ENCODE data around the gene CA11.

CA11 gene

DNA sequence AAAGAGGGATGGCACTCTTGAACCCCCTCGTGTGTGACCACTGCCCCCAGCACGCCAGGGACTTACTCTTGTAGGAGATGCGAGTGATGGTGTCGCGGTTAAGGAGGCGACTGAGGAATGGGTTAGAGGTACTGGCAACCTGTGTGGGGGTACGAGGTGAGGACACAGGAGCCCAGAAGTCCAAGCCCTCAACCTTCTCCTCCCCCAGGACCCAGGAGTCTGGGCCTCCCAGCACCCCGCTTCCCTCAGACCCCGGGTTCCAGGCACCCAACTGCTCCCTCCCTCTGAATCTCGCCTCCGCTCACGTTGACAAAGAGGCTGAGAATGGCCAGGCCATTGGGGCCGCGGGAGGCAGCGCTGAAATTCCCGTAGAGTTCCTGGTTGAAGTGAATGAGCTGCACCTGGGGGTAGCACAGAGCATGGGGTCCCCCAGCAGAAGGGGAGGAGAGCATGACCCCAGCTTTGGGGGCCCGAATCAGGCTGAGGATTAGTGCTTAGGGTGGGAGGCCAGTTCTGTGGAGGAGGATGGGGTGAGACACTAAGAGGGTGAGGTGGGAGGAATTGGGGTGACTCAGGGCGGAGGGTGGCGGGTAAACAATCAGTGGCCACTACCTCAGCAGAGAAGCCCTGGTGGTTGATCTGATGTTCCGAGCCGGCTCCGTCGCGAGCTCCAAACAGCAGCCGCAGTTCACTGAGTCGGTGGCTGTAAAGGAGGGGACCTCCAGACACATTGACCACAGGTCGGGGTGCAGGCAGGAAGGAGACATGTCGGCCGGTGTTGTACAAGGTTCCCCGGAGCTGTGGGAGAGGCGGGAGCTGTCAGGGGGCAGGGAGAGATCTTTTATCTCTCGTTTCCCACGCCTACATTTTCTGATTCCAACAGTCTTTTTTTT, 6.3 kb downstream of the CA11 start:
- TF ChIP-seq, protein P1, sequence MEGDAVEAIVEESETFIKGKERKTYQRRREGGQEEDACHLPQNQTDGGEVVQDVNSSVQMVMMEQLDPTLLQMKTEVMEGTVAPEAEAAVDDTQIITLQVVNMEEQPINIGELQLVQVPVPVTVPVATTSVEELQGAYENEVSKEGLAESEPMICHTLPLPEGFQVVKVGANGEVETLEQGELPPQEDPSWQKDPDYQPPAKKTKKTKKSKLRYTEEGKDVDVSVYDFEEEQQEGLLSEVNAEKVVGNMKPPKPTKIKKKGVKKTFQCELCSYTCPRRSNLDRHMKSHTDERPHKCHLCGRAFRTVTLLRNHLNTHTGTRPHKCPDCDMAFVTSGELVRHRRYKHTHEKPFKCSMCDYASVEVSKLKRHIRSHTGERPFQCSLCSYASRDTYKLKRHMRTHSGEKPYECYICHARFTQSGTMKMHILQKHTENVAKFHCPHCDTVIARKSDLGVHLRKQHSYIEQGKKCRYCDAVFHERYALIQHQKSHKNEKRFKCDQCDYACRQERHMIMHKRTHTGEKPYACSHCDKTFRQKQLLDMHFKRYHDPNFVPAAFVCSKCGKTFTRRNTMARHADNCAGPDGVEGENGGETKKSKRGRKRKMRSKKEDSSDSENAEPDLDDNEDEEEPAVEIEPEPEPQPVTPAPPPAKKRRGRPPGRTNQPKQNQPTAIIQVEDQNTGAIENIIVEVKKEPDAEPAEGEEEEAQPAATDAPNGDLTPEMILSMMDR (IDR thresholded peaks at IDR 0.05; ENCODE audit: borderline replicate concordance, insufficient read depth, low read depth, low read length): no peak
- no peak overlapping the region for H3K4me3 ChIP-seq (ENCODE audit: low read depth, low read length)

DNA sequence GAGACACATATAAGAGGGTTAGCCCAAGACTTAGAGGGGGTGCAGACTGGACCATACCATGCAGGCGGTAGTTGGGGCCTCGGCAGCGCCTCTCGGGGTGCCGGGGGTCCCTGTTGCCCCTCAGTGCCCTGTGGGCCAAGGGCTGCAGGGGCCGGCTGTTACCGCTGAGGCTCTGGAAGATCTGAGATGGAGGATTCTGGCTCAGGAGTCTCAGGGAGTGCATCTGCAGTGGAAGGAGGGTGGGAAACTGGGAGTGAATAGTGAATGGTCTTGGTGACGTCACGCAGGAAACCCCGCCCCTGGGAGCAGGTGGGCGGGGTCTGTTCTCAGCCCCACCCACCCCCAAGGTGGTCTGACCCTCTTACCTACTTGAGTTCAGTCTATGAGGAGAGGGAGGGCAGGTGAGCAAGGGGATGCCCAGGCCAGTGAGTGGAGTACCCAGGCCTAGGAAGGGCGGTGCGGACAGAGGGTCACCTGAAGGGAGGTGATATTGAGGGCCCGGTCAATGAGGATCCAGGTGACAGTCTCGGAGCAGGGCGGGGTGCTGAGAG, 7.1 kb downstream of the CA11 start:
- peak overlapping the region; percentile 53 for H3K4me3 ChIP-seq (ENCODE audit: low read depth, low read length)
- TF ChIP-seq, protein P1 (IDR thresholded peaks at IDR 0.05; ENCODE audit: borderline replicate concordance, insufficient read depth, low read depth, low read length): no peak

DNA sequence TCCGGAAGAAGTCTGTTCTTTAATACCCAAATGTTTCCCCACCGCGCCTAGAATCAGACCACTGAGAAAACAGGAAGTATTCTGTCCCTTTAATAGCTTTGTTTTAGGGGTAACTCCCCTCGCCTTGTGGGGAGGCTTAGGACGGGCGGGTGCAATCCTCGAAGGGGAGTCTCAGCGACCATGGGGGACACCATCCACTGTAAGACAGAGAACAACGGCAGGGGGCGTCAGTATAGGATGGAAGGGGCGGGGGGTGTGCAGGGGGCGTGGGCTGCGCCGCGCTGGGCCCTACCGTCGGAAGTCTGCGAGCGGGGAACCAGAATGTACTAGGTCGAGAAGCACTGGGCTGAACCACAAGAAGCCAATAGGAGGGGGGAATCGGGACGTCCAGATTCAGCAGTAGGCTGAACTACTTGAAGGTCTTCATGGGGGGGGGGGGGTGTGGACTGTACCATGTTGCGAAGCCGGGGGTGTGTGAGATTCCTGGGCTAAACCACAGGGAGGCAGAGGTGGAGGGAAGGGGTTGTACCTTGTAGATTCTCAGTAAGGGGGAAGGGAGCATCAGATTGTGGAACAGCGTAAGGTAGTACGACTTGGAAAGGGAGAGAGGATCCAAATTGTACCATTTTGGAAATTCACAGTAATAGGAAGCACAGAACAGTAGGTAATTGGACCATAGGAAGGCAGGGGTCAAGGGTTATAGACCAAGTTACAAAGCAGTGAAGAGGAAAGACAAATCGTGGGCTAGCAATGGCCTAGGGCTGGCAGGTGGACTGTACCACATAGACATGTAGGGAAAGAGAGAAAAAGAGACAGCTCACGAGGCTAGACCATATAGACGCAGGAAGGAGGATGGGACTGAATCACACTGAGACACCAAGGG, 7.8 kb downstream of the CA11 start:
- H3K4me3 ChIP-seq (ENCODE audit: low read depth, low read length): peak overlapping the region; percentile 53
- TF ChIP-seq, protein P1 (IDR thresholded peaks at IDR 0.05; ENCODE audit: borderline replicate concordance, insufficient read depth, low read depth, low read length): 0 out of 2 replicates have a peak, but pooled peaks have one; percentile 12

DNA sequence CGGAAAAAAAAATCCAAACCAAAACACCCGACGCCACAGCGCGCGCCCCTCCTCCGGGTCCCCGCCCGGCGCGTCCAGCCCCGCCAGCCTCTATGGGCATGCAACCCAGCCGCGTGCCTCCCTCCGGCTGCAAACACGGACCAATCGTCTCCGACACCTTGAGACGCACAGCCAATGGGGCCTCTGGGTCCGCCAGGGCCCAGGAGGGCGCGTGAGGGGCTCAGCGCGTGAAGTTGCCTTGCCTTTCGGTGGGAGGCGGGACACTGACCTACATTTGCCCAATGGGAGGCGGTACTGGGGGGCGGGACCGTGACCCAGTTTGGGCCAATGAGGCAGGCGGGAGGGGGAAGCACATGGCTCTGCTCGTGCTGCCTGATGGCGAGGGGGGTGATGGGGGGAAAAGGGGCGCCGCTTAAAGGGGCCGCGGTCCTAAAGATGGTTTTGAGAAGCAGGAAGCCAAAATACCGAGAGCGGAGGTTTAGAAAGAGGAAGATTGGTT, 8.5 kb downstream of the CA11 start:
- H3K4me3 ChIP-seq (ENCODE audit: low read depth, low read length): peak overlapping the region; percentile 62
- TF ChIP-seq, protein P1 (IDR thresholded peaks at IDR 0.05; ENCODE audit: borderline replicate concordance, insufficient read depth, low read depth, low read length): no peak

DNA sequence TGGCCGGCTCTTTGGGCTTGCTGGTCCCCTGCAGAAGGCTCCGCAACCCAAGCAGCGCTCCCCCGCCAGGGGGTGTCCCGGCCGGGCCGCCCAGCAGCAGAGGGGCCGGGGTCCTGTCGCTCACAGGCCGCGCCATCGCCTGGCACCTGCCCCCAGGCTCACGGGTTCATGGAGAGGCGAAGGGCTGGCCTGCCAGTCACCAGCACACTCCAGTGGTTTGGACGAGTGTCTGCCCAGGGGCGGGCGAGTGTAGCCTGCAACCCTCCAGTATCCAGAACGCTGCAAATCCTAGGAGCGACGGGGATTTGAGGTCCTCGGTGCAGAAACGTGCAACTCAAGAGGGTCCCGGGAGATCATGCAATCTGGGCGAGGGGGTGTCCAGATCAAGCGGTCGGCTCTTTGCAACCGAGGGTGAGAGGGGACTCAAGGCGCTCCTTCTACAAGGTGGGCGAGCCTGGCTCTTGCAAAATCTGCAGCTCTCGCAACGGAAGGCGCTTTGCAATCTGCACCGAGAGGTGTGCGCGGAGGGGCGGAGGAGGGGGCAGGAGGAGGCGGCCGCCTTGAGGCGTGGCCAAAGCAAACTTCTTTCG, 9.0 kb downstream of the CA11 start, which contains the start of gene DBP:
Gene DBP (minus strand): TSS at position 521 of the 590 bp plus-strand sequence. CDS start 385 bp downstream, at position 136.
- TF ChIP-seq, protein P1 (IDR thresholded peaks at IDR 0.05; ENCODE audit: borderline replicate concordance, insufficient read depth, low read depth, low read length): no peak; the same call in 1 of the 2 replicates
- peak within 1 kb of the TSS; percentile 62 for H3K4me3 ChIP-seq (ENCODE audit: low read depth, low read length)
